HG03460 (cell line): ENCODE results near the gene PAN3.

ENCODE experiments used
- ATAC-seq: cut with Tn5 transposase; IDR thresholded peaks from one replicate; pipeline ENCODE4 v1.9.1; 2021; ENCODE audit not compliant: unreplicated experiment

The PAN3 gene

GRCh38 chr13:28336193-28336657 is 197.9 kb downstream of the PAN3 start:
- ATAC-seq, result no peak

- no peak for ATAC-seq
Observed at GRCh38 chr13:28337166-28338005, 199.0 kb downstream of the PAN3 start.

GRCh38 chr13:28338006-28338574 is 199.7 kb downstream of the PAN3 start:
- ATAC-seq, result no peak

- ATAC-seq, result no peak
Observed at GRCh38 chr13:28338742-28339141, 200.4 kb downstream of the PAN3 start.

GRCh38 chr13:28339419-28339818 is 201.1 kb downstream of the PAN3 start:
- ATAC-seq, result no peak

GRCh38 chr13:28340272-28340793 is 202.0 kb downstream of the PAN3 start:
- ATAC-seq, result no peak

GRCh38 chr13:28342251-28342650 is 203.9 kb downstream of the PAN3 start:
- ATAC-seq, result no peak

- no peak for ATAC-seq
Observed at GRCh38 chr13:28344163-28344562, 205.8 kb downstream of the PAN3 start.
